T-helper 1 cell (primary cell): ENCODE results near the gene ANKRD44.

Experiments used
- DNase-seq, 5 donors: peaks; one replicate each; pipeline ENCODE4 v3.0.0-alpha.2; 2012 to 2020

Gene ANKRD44

GRCh38 chr2:197286805-197287595, 23.6 kb downstream of the ANKRD44 start:
- peak in 4 of 5 donors; percentile 32 to 88 (median 44) for DNase-seq

DNA sequence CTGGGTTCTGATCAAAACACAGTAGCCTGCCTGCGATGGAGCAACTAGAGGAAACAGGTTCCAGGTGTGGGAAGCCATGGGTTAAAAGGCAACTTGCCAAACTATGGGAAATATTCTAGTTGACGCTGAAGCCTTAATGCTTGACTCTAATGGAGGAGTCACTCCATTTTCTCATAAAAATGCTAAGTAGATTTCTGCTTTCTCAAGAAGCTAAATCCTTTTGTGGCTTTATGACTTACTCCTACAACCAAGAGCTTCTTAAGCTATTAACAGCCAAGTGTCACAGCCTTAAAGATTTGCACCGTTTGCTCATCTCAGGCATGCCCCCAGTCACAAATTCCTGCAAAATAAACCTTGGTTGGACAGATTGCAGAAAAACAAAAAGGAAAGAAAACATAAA, 25.2 kb downstream of the ANKRD44 start:
- no peak for DNase-seq

GRCh38 chr2:197284956-197285355, 25.6 kb downstream of the ANKRD44 start:
- no peak for DNase-seq

- no peak for DNase-seq
Observed at GRCh38 chr2:197281421-197281820, 29.2 kb downstream of the ANKRD44 start.

- no peak for DNase-seq
Observed at GRCh38 chr2:197280015-197280702, 30.4 kb downstream of the ANKRD44 start.

- DNase-seq = no peak
Observed at GRCh38 chr2:197278799-197279763, 31.5 kb downstream of the ANKRD44 start.

DNA sequence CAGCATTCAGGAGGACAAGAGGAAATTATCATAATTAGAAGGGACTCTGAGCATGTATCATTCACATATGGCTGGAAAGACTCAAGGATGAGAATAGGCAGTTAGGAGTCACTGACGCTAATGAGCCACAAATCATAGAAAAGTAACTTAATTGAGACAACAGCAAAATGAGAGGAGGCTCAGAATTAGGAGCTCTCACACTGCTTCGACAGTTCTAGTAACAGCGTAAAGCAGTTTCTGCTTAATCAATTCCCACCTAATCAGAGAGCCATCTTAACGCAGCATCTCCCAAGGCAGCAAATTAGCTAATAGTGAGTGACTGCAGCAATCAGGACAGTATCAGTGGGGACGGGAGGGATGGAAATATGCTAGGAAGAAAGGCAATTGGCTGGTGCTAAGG, 32.8 kb downstream of the ANKRD44 start:
- DNase-seq = no peak

DNA sequence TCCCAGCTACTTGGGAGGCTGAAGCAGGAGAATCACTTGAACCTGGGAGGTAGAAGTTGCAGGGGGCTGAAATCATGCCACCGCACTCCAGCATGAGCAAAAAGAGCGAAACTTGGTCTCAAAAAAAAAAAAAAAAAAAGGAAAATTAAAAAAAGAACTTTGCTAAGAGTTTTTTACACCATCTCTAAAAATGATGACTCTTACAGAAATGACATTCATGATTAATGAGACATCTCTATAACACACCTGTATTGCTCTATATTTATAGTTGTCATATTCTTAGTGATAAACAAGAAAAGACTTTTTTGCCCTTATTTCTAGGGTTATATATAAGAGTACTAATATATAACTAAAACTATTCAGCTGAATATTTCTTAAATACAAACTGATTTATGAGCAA, 34.4 kb downstream of the ANKRD44 start:
- no peak for DNase-seq

GRCh38 chr2:197274937-197275336, 35.6 kb downstream of the ANKRD44 start:
- DNase-seq = no peak

- DNase-seq = no peak
Observed at GRCh38 chr2:197274349-197274748, 36.2 kb downstream of the ANKRD44 start.

GRCh38 chr2:197273485-197273884, 37.1 kb downstream of the ANKRD44 start:
- no peak for DNase-seq

DNA sequence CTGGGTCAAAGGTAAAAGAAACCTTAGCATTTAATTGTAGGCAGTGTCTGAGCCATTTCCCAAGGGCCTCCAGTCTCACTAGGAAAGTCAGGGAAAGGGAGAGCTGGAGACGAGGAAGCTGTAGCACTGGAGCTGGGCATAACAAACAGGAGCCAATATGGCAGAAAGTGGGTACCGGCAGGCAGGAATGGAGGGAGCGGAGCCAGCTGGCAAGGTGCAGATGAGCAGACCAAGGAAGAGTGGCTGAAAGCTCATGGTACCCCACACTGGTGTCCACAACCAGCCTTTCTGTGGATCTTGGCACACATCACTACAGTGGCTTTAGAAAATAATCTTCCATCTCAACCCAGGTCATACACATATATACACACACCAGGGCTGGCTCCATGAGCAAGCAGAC, 40.0 kb downstream of the ANKRD44 start:
- no peak for DNase-seq

GRCh38 chr2:197269815-197270214, 40.8 kb downstream of the ANKRD44 start:
- DNase-seq = no peak

- DNase-seq = peak in 1 of 5 donors; percentile 54
Observed at GRCh38 chr2:197268786-197269584, 41.6 kb downstream of the ANKRD44 start.

- DNase-seq = peak in 1 of 5 donors; percentile 57
Observed at GRCh38 chr2:197266477-197266876, 44.1 kb downstream of the ANKRD44 start.

DNA sequence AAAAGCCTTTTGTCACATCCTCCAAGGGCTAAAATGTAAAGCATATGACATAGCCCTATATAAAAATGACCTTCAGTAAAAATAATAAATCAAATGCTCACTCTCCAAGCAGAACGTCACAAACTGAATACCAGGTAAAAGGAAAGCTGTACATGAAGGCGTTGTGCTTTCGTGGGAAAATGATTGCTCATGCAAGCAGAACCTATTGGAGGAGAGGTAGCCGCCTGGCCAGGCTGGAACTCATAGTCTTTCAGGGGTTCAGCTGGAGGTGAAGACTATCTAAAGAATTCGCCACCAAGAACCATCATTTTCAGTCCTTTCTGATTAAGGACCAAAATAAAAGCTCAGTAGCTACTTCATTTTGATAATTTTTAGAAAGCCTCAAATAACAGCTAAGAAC, 44.7 kb downstream of the ANKRD44 start:
- DNase-seq = no peak

DNA sequence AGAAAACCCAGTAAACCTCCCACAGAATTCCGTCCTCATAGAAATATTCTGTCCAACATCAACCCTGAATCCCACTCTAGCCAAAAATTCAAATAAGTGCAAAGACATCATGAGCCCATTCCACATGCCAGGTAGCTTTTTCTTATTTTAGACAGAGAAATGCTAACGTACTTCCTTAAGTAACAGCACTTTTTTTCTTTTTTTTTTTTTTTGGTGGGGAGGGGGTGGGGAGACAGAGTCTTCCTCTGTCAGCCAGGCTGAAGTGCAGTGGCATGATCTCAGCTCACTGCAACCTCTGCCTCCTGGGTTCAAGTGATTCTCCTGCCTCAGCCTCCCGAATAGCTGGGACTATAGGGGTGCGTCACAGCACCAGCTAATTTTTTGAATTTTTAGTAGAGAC, 45.5 kb downstream of the ANKRD44 start:
- peak in 1 of 5 donors; percentile 35 for DNase-seq

DNA sequence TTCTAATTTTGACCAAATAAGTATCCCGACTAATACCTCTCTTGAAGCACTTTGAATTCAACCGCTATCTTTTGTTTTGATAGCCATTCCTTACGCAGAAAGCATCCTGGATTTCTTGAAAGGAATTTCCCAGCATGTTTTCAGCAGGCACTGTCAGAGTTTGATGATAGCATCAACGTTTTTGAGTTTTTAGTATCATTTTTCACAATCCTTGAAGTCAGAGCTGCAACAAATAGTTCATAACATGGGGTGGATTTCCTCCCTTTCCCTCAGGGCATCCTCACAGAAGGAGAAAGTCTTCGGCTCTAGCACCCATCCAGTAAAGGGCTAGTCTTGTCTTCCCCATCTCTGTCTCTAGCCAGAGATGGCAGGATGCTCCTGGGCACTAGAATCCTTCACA, 46.2 kb downstream of the ANKRD44 start:
- DNase-seq = no peak

GRCh38 chr2:197263077-197263476, 47.5 kb downstream of the ANKRD44 start:
- no peak for DNase-seq

- no peak for DNase-seq
Observed at GRCh38 chr2:197261808-197262226, 48.8 kb downstream of the ANKRD44 start.

GRCh38 chr2:197259470-197259999, 51.0 kb downstream of the ANKRD44 start:
- no peak for DNase-seq

- peak in 1 of 5 donors; percentile 63 for DNase-seq
Observed at GRCh38 chr2:197258580-197258979, 52.0 kb downstream of the ANKRD44 start.
